T1000 (cell line): ENCODE data around the gene WDR1.

Experiments
- DNase-seq: peaks from one replicate; lab custom pipeline; 2025; ENCODE audit warnings: mixed read lengths; lab: John Stamatoyannopoulos, UW

WDR1 gene

DNA sequence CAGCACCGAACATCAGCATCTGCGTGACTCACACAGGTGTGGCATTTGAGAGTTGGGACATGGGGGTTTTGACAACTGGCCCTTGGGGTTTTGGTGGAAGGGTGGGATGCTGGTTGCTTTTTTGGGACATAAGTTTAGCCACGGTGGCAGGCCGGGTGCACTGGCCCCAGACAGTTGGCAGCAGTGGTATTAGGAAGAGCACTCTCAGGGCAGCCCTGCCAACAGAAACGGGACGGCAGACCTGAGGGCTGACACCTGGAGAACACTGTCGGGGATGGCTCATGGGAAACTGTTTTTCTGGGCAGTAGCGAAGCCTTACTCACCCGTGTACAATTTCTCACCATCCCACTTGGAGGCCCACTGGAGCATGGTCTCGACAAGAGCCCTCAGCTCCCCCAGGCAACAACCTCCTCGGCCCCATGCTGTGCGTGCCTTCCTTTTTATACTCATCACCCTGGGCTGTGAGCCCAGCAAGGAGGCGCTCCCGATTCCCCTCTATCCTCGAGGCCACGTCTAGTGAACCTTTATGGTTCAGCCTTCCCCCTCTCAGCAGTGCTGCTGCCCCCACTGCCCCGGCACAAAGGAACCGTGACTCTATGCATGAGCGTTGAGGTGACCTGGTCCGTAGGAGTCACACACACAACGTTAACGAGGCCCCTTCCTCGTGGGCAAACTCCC lies 30.6 kb downstream of the WDR1 start:
- no peak for DNase-seq

DNA sequence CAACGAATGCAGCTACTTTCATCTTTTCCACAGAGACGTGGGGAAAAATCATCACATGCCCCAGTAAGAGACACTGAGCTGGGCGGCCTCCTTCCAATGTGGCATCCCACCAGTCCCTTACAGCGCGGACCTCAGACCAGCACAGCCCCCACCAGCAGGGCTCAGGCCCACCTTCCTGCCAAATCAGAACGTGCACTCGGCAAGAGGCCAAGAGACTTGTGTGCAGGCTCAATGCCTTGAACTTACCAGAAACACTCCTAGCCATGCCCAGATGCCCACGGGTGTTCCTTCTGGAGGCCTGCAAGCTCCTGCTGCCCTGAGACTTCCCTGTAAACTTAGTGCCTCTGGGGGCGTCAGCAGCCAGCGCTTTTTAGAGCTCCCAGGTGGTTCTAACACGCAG lies 31.2 kb downstream of the WDR1 start:
- DNase-seq, result no peak

- no peak for DNase-seq
These were observed 31.8 kb downstream of the WDR1 start for GRCh38 chr4:10084651-10085358.

DNA sequence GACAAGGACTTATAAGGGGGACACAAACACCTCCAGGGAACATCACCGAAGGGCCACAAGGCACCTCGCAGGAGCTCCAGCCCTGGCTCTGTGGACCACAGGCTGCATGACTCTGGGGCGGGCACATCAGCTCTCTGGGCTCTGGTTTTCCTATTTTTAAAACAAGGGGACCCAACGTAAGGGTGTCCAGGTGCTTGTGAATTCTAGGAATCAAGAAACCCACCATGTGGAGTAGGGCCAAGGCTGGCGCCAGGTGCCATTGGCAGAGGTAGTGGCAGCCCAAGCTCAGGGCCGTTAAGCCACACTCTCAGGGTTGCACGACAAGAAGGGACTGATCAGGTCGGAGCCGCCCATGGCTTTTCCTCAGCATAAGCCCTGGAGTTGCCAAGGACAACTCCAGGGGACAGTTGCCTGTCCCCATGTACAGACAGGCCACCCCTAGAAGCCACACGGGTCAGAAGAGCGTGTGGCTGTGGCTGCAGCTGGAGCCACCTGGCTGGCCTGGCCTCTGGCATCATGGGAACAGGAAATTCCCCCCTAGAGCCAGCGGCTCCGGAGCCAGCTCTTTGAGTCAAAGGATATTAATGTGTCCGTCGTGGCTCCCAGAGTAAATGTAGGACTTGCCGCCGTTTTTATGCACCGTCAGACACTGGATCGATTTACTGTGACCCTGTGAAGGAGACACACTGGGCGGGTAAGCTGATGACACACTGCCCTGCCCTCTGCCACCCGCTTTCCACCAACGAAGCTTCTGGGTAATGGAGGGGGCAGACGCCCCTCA lies 32.5 kb downstream of the WDR1 start:
- DNase-seq, result no peak

GRCh38 chr4:10083331-10083771 lies 33.2 kb downstream of the WDR1 start:
- no peak for DNase-seq

GRCh38 chr4:10082459-10083272 lies 33.9 kb downstream of the WDR1 start:
- no peak for DNase-seq

- DNase-seq, result no peak
These were observed 34.6 kb downstream of the WDR1 start for GRCh38 chr4:10082047-10082446.

DNA sequence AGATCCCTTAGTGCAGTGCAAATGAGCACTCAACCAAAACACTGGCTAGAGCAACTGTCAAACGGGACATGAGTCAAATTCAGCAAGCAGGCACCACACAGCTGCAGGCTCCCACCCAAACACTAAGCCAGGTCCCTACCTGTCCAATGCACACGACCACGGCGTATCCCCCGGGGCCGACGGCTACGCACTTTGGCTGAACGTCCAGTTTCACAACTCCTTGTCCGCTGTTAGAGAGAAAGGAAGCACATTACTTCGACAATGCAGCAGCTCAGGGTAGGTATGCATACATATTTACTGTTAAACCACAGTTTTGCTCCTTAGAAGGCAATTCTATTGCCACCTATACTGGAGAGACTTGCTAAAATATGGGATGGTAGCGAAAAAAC lies 35.4 kb downstream of the WDR1 start:
- no peak for DNase-seq

DNA sequence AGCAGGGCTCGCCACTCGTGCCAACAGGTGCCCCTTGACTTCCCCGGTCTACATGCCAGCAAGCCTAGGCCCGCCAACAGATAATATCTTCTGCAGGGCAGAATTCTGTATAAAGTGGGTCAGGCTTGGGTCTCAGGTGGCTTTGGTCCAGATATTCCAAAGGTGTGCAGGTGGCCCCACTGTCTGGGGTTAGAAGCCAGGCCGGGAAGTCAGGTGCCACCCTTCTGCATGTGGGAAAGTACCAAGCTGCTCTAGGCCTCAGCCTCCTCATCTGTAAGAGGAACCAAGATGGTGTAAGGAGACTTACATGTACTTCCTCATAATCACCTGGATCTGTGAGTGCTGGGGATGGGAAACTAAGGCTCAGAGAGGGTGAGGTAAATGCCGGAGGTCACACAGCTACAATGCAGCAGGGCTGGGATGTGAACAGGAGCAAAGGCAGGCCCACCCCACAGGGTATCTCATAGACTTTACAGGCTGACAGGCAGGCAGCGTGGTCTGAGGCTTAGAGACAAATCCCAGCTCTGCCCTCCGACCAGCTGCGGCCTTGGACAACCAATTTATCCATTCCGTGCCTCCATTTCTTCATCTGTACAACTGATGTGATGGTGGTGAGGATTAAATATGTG lies 35.9 kb downstream of the WDR1 start:
- no peak for DNase-seq

GRCh38 chr4:10079912-10080588 lies 36.5 kb downstream of the WDR1 start:
- no peak for DNase-seq

GRCh38 chr4:10079256-10079655 lies 37.3 kb downstream of the WDR1 start:
- no peak for DNase-seq

DNA sequence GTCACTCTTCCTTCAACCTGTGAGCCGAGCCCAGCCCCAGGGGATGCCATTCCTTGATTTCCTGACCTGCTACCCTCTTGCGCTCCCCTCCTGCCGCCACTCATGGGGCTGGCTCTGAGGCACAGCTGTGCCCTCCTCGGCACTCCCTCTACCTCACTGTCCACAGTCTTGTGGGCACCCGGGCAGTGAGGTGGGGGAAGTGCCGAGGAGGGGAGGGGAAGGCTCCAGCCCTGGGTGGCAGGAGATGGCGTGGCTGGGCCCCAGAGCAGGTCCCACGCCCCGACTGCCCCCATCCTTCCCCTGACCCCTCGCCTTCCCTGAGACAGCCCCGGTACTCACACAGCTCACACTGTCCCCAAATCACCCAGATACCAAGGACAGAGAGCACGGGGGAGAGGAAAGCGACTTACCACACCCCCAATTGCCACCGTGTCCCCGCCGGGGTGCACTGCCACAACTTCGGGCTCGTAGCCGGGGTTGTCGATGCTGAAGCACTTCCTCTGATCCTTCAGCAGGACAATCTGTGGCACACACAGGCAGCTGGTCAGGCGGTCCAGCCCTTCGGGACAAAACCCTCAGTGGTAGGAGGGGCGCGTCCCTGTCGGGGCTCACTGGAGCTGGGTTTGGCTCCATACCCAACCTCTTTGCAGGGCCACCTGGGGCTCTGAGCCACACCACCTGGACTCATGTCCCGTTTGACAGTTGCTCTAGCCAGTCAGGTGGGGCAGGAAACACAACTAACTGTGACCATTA lies 37.9 kb downstream of the WDR1 start:
- DNase-seq, result no peak

- DNase-seq, result no peak
These were observed 38.9 kb downstream of the WDR1 start for GRCh38 chr4:10077483-10078335.

DNA sequence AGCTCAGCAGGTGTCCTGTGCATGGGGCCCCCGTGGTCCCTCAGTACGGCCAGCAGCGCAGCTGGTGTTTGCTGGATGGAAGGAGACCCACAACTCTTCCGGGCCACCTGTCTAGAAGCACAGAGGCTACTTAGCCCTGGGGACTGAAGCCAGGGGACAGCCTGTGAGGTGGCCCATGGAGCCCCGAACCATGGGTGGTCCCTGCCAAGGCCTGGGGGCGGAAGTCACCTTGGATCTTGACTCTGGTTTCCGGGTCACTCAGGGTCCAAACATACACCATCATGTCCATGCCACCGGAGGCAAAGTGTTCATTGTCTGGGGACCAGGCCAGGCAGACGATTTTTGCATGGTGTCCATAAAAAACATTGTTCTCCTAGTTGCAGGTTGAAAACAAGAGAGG lies 39.5 kb downstream of the WDR1 start:
- no peak for DNase-seq

- DNase-seq, result no peak
These were observed 40.6 kb downstream of the WDR1 start for GRCh38 chr4:10075953-10076391.

- DNase-seq, result no peak
These were observed 41.3 kb downstream of the WDR1 start for GRCh38 chr4:10075158-10075863.

DNA sequence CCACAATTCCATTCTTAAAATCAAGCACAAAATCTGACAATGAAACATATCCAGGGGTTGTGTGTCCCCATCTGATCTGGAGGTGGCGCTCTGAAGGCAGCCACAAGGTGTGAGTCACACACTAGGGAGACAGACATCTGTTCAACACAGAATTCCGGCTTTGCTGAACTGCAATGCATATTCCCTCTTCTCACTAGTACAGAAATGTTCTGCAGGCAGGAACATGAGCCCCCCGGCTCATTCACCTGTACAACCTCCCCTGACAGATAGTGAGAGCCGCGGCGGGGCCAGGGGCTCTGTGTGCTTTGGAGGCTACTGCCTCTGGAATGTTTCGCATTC lies 41.9 kb downstream of the WDR1 start:
- DNase-seq, result no peak

DNA sequence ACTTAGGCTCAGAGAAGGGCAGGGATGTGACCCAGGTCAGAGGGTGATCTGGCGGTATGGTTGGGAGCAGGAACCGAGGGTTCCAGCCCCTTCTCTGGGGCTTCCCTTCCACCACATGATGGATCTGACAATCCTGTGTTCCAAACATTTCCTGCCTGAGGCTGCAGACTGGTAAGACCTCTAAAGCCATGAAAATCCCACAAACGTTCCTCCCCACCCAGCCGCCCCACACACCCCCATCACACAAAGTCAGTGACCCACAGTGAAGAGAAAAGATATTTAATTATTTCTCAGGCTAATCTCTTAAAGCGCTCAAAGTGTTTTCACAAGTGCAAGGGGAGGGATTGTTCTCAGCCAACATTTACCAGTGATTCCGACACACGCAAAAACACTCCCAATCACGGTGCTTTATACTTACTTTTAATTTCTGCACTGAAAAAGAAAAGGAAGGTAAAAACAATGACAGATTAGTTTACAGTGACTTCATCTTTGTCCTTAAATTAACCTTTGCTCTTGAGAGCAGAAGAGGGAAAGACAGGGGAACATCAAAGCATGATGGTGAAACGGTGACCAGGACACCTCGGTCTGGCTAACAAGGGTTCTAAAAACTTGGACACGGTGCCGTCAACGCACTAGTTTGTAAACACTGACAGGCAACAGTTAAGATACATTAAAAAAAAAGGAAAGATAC lies 42.4 kb downstream of the WDR1 start:
- no peak for DNase-seq
